Pons (tissue), 1 donor: ENCODE measurements around the gene CAAP1.
"Not testable (repeated sequence)": the region's sequence is repeated elsewhere in the genome, so short reads cannot be mapped to it uniquely, and the experiment has no call there.

ENCODE experiments used
- DNase-seq: peaks from one replicate; pipeline ENCODE4 v3.0.0-alpha.2; 2016; ENCODE audit warnings: low spot score

CAAP1 gene

GRCh38 chr9:26892251-26893029 lies at the start of gene CAAP1:
CAAP1 (minus strand) TSS chr9:26892802; CDS start chr9:26892715, 87 bp downstream.
- peak; percentile 88 for DNase-seq

GRCh38 chr9:26940779-26941178 lies 48.2 kb upstream of the CAAP1 start:
- no peak for DNase-seq

- no peak for DNase-seq
These were observed 47.5 kb upstream of the CAAP1 start for GRCh38 chr9:26939955-26940711.

GRCh38 chr9:26937816-26938371 lies 45.3 kb upstream of the CAAP1 start:
- no peak for DNase-seq

GRCh38 chr9:26935847-26936246 lies 43.2 kb upstream of the CAAP1 start:
- no peak for DNase-seq

- DNase-seq = no peak
These were observed 36.4 kb upstream of the CAAP1 start for GRCh38 chr9:26928902-26929495.

- no peak for DNase-seq
These were observed 33.0 kb upstream of the CAAP1 start for GRCh38 chr9:26925609-26926008.

GRCh38 chr9:26919698-26920097 lies 27.1 kb upstream of the CAAP1 start:
- DNase-seq = no peak

- no peak for DNase-seq
These were observed 20.6 kb upstream of the CAAP1 start for GRCh38 chr9:26913138-26913668.

- DNase-seq = no peak
These were observed 12.1 kb upstream of the CAAP1 start for GRCh38 chr9:26904671-26905070.

- DNase-seq = no peak
These were observed 11.5 kb upstream of the CAAP1 start for GRCh38 chr9:26904070-26904469.

- DNase-seq = no peak
These were observed 551 bp upstream of the CAAP1 start for GRCh38 chr9:26893030-26893676.

GRCh38 chr9:26891726-26892125 lies 876 bp downstream of the CAAP1 start:
- DNase-seq = peak; percentile 38

- DNase-seq = no peak
These were observed 4.3 kb downstream of the CAAP1 start for GRCh38 chr9:26888271-26888670.

GRCh38 chr9:26882154-26882553 lies 10.4 kb downstream of the CAAP1 start:
- no peak for DNase-seq

- DNase-seq = no peak
These were observed 12.3 kb downstream of the CAAP1 start for GRCh38 chr9:26880262-26880661.

GRCh38 chr9:26875155-26875554 lies 17.4 kb downstream of the CAAP1 start:
- DNase-seq = not testable (repeated sequence)

- DNase-seq = no peak
These were observed 22.3 kb downstream of the CAAP1 start for GRCh38 chr9:26870292-26870691.

GRCh38 chr9:26863074-26863473 lies 29.5 kb downstream of the CAAP1 start:
- peak; percentile 6 for DNase-seq

- DNase-seq = peak; percentile 37
These were observed 36.1 kb downstream of the CAAP1 start for GRCh38 chr9:26856413-26857032.

- DNase-seq = no peak
These were observed 41.6 kb downstream of the CAAP1 start for GRCh38 chr9:26850995-26851394.
